Activated CD8-positive, alpha-beta memory T cell treated with anti-CD3 and anti-CD28 coated beads for 36 hours (primary cell): ENCODE results near the gene MSL1. TPM values are rescaled to one million over a fixed set of nuclear protein-coding genes. Genes with fewer than 3 reads are reported as not detected.

Source experiments
- CTCF ChIA-PET: fragments of 350-600 bp; sonication (Branson Sonifier 250); formaldehyde crosslinking; loops from one replicate; lab custom pipeline; 2021; ENCODE audit warnings: antibody characterized with exemption; lab: Charles Lee
- POLR2A ChIA-PET: fragments of 350-600 bp; sonication (Branson Sonifier 250); formaldehyde crosslinking; loops from one replicate; lab custom pipeline; 2021; ENCODE audit warnings: antibody characterized with exemption; lab: Charles Lee
- total RNA-seq, 2 experiments: library from RNA; stranded (reverse); gene quantifications; one replicate each; pipeline ENCODE4 v1.2.3, GENCODE V29; 2021

MSL1 gene
- 10 to 100 TPM; 80.5 to 84.8 TPM for total RNA-seq

- CTCF ChIA-PET = interaction anchor here (1.0 to 3.1 kb wide), 5 partner anchors 8 to 71 kb away, joined by 3 to 19 read pairs (median 15); partner anchors contain the start of gene CASC3
- POLR2A ChIA-PET = interaction anchor here (0.6 to 2.4 kb wide), 5 partner anchors 8 to 47 kb away, joined by 3 to 11 read pairs (median 4); partner anchors contain the start of gene CASC3
Measured at GRCh38 chr17:40121181-40122135, at the start of gene MSL1. MSL1 (plus strand) TSS chr17:40121971; CDS start chr17:40122613, 642 bp downstream.

DNA sequence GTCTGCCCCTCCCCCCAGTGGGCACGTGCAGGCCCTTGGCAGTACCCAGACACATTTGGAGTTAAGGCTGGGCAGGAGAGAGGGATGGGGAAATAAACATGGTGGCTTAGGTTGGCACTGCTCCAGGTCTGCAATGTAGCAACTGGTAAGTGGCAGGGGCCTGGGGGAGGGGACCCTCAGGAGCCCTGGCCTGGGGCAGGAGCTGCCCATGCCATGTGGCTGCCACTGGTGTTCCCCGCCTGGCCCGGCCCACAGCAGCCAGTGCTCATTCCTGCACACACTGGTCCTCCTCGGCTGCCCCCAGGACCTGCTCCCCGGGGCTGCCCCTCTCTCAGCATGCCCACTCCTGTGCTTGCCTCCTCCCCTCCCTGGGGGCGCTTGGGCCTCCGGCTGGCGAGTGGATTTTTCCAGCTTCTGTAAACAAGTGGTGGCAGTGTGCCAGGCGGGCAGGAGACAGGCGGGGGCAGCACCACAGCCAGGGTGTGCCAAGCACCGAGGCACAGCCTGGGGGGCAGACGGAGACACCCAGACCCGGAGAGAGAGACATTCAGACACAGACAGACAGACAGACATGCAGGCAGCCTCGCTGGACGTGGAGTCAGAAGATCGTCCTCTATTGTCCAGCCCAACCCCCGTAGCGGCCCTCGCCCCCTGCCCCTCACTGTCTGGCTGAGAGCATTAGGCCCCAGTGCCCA, 49.6 kb upstream of the MSL1 start:
- CTCF ChIA-PET = interaction anchor here (1.2 to 1.5 kb wide), 5 partner anchors 11 to 96 kb away, joined by 3 to 4 read pairs (median 3); no protein-coding TSS in a partner anchor

DNA sequence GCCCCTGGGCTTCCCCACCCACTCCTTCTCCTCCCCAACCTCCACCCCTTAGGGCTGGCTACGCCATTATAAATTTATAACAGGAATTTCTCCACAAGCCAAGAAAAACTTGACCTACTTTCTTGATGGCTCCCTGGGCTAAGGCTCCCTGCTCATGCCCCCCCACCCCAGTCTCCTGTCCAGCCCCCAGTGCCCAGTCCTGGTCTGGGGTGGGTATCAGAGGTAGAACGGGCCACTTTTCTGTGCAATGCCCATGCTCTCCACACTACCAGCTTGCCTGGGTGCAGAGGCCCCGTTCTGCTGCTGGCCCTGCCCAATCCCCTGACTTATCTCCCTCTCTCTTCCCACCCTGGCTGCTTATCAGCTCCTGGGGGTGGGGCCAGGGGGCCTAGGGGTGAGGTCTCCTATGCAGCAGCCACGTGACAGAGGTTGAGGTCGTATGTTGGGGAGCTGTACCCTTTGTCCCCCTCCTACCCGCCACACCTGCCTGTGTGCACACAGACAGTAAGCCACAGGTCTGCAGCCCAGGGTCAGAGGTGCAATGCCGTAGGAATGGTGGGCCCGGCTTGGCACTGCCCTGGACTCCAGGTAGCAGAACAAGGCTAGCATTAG, 48.9 kb upstream of the MSL1 start:
- CTCF ChIA-PET = interaction anchor here (1.2 to 3.9 kb wide), 6 partner anchors 11 to 119 kb away, joined by 3 to 32 read pairs (median 3); partner anchors contain the start of gene NR1D1
- POLR2A ChIA-PET = no interaction called here

More for the DNA sequence above, 49.6 kb upstream of the MSL1 start:
- POLR2A ChIA-PET = no interaction called here

- POLR2A ChIA-PET = no interaction called here
- CTCF ChIA-PET = interaction anchor here (0.6 to 3.9 kb wide), 9 partner anchors 10 to 294 kb away, joined by 3 to 32 read pairs (median 4); partner anchors contain the start of gene NR1D1
Measured at GRCh38 chr17:40073454-40074174, 48.2 kb upstream of the MSL1 start.

GRCh38 chr17:40074175-40074512, 47.6 kb upstream of the MSL1 start:
- ChIA-PET CTCF (interaction anchor here (0.8 to 3.9 kb wide), 11 partner anchors 10 to 118 kb away, joined by 3 to 32 read pairs (median 8); partner anchors contain the start of genes NR1D1 and THRA), POLR2A (no interaction called here)

GRCh38 chr17:40074871-40075200, 46.9 kb upstream of the MSL1 start:
- POLR2A ChIA-PET = interaction anchor here (0.6 to 1.5 kb wide), 4 partner anchors 11 to 39 kb away, joined by 3 to 4 read pairs (median 4); partner anchors contain the start of genes MED24 and NR1D1
- CTCF ChIA-PET = interaction anchor here (0.6 to 3.9 kb wide), 24 partner anchors 8 to 986 kb away, joined by 3 to 32 read pairs (median 4); partner anchors contain the start of genes CSF3, NR1D1 and THRA

- POLR2A ChIA-PET = interaction anchor here (0.6 to 1.5 kb wide), 5 partner anchors 10 to 614 kb away, joined by 3 to 4 read pairs (median 3); partner anchors contain the start of genes CDK12, MED24 and NR1D1
- CTCF ChIA-PET = interaction anchor here (0.6 to 3.9 kb wide), 34 partner anchors 9 to 986 kb away, joined by 3 to 32 read pairs (median 4); partner anchors contain the start of genes CSF3, MED24, NR1D1 and THRA
Measured at GRCh38 chr17:40075201-40075941, 46.4 kb upstream of the MSL1 start.

- POLR2A ChIA-PET = interaction anchor here (0.7 to 1.5 kb wide), 4 partner anchors 11 to 615 kb away, joined by 3 to 4 read pairs (median 3); partner anchors contain the start of genes CDK12 and NR1D1
- CTCF ChIA-PET = interaction anchor here (0.6 to 3.9 kb wide), 28 partner anchors 9 to 167 kb away, joined by 3 to 32 read pairs (median 5); partner anchors contain the start of genes CSF3, MED24, NR1D1 and THRA
Measured at GRCh38 chr17:40075942-40076498, 45.8 kb upstream of the MSL1 start.

- POLR2A ChIA-PET = interaction anchor here (1.3 kb wide), 1 partner anchor 616 kb away, joined by 3 read pairs; the partner anchor contains the start of gene CDK12
- CTCF ChIA-PET = interaction anchor here (0.8 to 3.9 kb wide), 15 partner anchors 9 to 166 kb away, joined by 3 to 32 read pairs (median 10); partner anchors contain the start of genes CSF3, NR1D1 and THRA
Measured at GRCh38 chr17:40076591-40076990, 45.2 kb upstream of the MSL1 start.

DNA sequence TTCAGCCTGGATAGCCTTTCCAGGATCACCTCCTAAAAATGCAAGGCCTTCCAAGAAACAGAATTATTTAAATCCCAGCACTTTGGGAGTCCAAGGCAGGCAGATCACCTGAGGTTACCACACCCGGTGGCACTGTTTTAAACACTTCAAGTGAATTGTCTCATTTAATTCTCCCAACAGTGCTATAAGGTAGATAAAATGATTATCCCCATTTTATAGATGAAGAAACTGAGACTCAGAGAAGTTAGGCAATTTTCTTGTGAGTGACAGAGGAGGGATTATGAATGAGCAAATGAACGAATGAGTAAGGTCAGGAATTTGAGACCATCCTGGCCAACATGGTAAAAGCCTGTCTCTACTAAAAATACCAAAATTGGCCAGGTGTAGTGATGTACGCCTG, 42.2 kb upstream of the MSL1 start:
- ChIA-PET POLR2A (no interaction called here), CTCF (interaction anchor here (1.3 kb wide), 1 partner anchor 52 kb away, joined by 3 read pairs; no protein-coding TSS in a partner anchor)

- CTCF ChIA-PET = interaction anchor here (1.0 to 3.5 kb wide), 6 partner anchors 9 to 70 kb away, joined by 3 to 21 read pairs (median 6); partner anchors contain the start of gene CSF3
- POLR2A ChIA-PET = interaction anchor here (0.6 kb wide), 1 partner anchor 31 kb away, joined by 3 read pairs; no protein-coding TSS in a partner anchor
Measured at GRCh38 chr17:40084477-40084876, 37.3 kb upstream of the MSL1 start.

DNA sequence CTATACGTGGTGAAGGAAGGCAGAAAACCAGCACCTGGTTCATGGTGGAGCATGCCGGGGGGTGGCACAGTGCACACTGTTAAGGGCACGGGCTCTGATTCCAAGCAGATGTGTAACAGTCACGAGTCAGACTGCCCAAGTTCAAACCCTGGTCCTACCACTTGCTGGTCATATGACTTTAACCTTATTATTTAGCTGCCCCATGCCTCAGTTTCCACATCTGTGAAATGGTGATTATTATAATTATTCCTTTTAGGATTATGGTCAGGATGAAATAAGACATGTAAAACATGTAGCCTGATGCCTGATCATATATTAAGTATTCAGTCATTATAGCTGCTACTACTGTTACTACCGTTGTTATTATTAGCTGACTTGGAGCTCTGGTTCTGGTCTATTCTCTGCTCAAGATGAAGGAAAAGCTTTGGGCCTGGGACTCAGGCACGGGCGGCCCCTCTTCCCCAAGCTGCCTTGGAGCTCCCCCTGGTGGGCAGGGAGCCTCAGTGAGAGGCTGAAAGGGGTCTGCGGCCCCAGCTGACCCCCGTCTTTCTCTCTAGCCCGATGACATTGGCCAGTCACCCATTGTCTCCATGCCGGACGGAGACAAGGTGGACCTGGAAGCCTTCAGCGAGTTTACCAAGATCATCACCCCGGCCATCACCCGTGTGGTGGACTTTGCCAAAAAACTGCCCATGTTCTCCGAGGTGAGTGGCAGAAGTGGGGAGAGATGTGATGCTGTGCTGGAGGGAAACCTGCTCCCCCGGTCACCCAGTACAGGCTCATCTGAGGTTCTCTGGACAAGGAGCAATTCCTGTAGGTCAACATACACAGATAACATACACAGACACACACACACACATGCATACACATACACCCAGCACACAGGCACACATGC, 35.4 kb upstream of the MSL1 start:
- ChIA-PET POLR2A (no interaction called here), CTCF (interaction anchor here (0.7 to 3.5 kb wide), 23 partner anchors 9 to 433 kb away, joined by 3 to 21 read pairs (median 4); partner anchors contain the start of genes GSDMA, MED24 and THRA)

GRCh38 chr17:40087049-40087794, 34.5 kb upstream of the MSL1 start:
- POLR2A ChIA-PET = no interaction called here
- CTCF ChIA-PET = interaction anchor here (0.7 to 3.5 kb wide), 16 partner anchors 9 to 433 kb away, joined by 3 to 21 read pairs (median 4); partner anchors contain the start of genes MED24 and THRA

DNA sequence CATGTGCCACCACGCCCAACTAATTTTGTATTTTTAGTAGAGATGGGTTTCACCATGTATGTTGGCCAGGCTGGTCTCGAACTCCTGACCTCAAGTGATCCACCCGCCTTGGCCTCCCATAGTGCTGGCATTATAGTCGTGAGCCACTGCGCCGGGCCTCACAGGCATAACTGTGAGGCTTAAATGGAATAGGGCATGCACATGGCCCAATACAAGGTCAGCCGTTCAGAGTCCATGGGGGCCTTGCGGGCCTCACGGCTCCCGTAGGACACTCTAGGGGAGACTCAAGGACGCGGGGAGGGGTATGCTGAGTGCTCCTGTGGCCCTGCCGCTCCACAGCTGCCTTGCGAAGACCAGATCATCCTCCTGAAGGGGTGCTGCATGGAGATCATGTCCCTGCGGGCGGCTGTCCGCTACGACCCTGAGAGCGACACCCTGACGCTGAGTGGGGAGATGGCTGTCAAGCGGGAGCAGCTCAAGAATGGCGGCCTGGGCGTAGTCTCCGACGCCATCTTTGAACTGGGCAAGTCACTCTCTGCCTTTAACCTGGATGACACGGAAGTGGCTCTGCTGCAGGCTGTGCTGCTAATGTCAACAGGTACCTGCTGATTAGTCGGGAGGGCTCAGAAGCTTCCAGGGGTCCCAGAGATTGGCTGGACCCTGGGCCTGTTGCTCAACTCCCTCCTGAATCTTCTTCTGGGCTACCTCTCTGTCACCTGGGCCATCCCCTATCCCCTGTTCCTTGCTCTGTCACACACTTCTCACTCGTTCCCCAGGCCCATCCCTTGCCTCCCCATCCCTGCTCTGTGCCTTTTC, 33.7 kb upstream of the MSL1 start:
- CTCF ChIA-PET = interaction anchor here (1.0 kb wide), 1 partner anchor 90 kb away, joined by 3 read pairs; no protein-coding TSS in a partner anchor

More for the DNA sequence above, 33.7 kb upstream of the MSL1 start:
- POLR2A ChIA-PET = no interaction called here
